Mucosa of stomach (tissue), 1 donor: ENCODE results near the gene GLRX3.

ENCODE experiments used
- H3K27me3 ChIP-seq: one replicate; pipeline ENCODE4 v1.7.0; 2013; ENCODE audit warnings: mild to moderate bottlenecking, low read length; ENCODE audit not compliant: control insufficient read depth, insufficient read depth
- H3K36me3 ChIP-seq: one replicate; pipeline ENCODE4 v1.7.0; 2013; ENCODE audit warnings: low read length; ENCODE audit not compliant: control insufficient read depth, insufficient read depth
- H3K4me1 ChIP-seq: one replicate; pipeline ENCODE4 v1.7.0; 2013; ENCODE audit warnings: mild to moderate bottlenecking, low read length; ENCODE audit not compliant: control insufficient read depth, insufficient read depth
- H3K4me3 ChIP-seq: one replicate; pipeline ENCODE4 v1.7.0; 2013; ENCODE audit warnings: low read length
- H3K9ac ChIP-seq: one replicate; pipeline ENCODE4 v1.7.0; 2013; ENCODE audit warnings: mild to moderate bottlenecking, low read length, moderate library complexity
- H3K9me3 ChIP-seq: one replicate; pipeline ENCODE4 v1.7.0; 2013; ENCODE audit warnings: mild to moderate bottlenecking, low read length, moderate library complexity; ENCODE audit not compliant: control insufficient read depth
- donor health status: Pancreatic carcinoma.

The GLRX3 gene

DNA sequence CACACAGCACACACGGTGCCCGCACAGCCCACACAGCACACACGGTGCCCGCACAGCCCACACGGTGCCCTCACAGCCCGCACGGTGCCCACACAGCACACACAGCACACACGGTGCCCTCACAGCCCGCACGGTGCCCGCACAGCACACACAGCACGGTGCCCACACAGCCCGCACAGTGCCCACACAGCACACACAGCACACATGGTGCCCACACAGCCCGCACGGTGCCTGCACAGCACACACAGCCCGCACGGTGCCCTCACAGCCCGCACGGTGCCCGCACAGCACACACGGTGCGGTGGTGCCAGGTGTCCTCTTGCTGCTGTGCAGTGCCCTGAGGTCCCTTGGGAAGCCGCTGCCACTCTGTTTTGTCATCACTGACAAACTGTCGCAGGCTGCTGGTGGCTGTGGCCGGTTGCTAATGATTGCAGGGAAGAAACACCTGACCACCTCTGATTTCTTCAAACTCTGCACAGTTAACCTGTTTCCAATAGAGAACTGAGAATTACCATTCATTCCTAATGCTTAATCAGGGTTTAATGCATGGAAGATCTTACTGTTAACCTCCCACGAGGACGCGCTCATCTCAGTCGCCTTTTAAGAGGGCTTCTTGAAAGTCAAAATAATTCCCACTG, 66.9 kb downstream of the GLRX3 start:
- Histone ChIP-seq H3K36me3 (no peaks in the 10 kb centered on the region), H3K4me1 (peaks cover 3% of the 10 kb centered on the region), H3K9ac (no peak overlapping the region), H3K4me3 (no peak overlapping the region), H3K27me3 (no peaks in the 10 kb centered on the region), H3K9me3 (no peaks in the 10 kb centered on the region)

GRCh38 chr10:130203626-130204025, 67.4 kb downstream of the GLRX3 start:
- Histone ChIP-seq H3K4me3 (no peak overlapping the region), H3K4me1 (peaks cover 3% of the 10 kb centered on the region), H3K9me3 (no peaks in the 10 kb centered on the region), H3K27me3 (no peaks in the 10 kb centered on the region), H3K9ac (no peak overlapping the region), H3K36me3 (no peaks in the 10 kb centered on the region)

- Histone ChIP-seq H3K36me3 (no peaks in the 10 kb centered on the region), H3K9ac (no peak overlapping the region), H3K27me3 (no peaks in the 10 kb centered on the region), H3K4me3 (no peak overlapping the region), H3K4me1 (peaks cover 3% of the 10 kb centered on the region), H3K9me3 (no peaks in the 10 kb centered on the region)
Measured at GRCh38 chr10:130206216-130206737, 70.1 kb downstream of the GLRX3 start.

DNA sequence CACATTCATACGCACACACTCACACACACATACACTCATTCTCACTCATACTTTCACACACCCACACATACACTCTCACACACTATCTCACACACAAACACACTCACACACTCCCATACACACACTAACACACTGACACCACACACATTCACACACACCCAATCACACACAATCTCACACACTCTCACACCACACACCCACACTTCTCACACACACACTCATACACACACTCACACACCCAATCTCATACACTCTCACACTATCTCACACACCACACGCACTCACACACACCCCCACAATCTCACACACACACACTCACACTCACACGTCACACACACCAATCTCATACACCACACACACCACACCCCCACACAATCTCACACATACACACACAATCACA, 71.0 kb downstream of the GLRX3 start:
- Histone ChIP-seq H3K36me3 (no peaks in the 10 kb centered on the region), H3K4me3 (no peak overlapping the region), H3K9ac (no peak overlapping the region), H3K4me1 (peaks cover 3% of the 10 kb centered on the region), H3K9me3 (no peaks in the 10 kb centered on the region), H3K27me3 (peaks cover 1% of the 10 kb centered on the region)

- H3K9me3 ChIP-seq: no peaks in the 10 kb centered on the region
- H3K9ac ChIP-seq: no peak overlapping the region
- peaks cover 3% of the 10 kb centered on the region for H3K27me3 ChIP-seq
- H3K4me3 ChIP-seq: no peak overlapping the region
- no peaks in the 10 kb centered on the region for H3K4me1 ChIP-seq
- no peaks in the 10 kb centered on the region for H3K36me3 ChIP-seq
Measured at GRCh38 chr10:130208807-130209206, 72.6 kb downstream of the GLRX3 start.

DNA sequence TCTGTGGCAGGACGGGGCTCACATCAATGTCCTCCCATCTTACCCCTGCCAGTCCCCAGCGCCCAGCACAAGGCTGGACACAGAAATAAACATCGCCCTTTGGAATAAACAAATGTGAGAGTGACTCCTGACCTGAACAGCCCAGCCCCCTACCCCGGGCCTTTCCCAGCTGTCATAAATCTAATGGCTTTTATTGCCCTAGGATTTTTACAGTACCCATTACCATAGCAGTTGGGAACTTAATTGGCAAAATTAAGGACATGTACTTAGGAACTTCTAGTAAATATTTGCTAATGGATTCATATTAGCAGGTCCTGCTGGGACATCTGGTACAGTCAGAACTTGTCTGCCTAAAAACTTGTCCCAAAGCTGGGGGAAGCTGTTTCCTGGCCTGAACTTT, 76.6 kb downstream of the GLRX3 start:
- H3K4me3 ChIP-seq: no peak overlapping the region
- no peaks in the 10 kb centered on the region for H3K36me3 ChIP-seq
- no peak overlapping the region for H3K9ac ChIP-seq
- no peaks in the 10 kb centered on the region for H3K4me1 ChIP-seq
- no peaks in the 10 kb centered on the region for H3K9me3 ChIP-seq
- peaks cover 3% of the 10 kb centered on the region for H3K27me3 ChIP-seq

DNA sequence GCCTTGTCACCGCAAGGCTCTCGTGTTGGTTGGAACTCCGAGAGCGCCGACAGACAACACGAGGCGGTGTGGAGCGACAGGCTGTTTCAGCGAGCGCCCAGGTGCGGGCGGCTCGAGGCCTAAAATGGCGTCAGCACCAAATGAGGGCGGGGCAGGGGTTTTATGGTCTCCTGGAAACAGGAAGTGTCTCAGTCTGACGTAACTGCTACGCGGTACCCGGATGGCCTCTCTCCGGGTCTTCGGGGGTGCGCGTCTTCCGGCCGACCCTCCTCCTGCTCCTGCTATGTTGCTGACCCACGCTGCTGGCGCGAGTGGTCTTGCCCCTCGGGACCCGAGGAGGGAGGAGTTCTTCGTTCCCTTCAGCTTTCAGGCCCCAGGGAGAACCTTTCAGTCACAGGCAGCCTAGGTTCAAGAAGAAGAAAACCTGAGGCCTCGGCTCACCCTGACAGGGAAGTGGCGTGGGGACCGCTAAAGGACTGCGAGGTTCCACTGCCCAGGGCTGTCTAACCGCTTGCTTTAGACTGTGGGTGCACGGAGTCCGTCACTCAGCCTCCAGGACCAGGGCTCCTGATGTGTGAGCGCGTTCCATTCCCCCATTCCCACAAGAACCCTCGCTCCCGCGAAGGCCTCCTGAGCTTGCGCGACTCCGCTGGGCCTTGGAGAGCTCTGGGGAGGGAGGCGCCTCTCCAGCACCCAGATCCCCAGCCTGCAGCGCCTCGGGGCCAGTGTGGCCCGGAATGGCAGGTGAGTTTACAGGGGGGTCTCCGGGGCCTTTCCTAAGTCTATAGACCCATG, 77.3 kb downstream of the GLRX3 start:
- H3K4me1 ChIP-seq: no peaks in the 10 kb centered on the region
- H3K4me3 ChIP-seq: no peak overlapping the region
- no peaks in the 10 kb centered on the region for H3K9me3 ChIP-seq
- no peaks in the 10 kb centered on the region for H3K36me3 ChIP-seq
- no peak overlapping the region for H3K9ac ChIP-seq
- peaks cover 3% of the 10 kb centered on the region for H3K27me3 ChIP-seq

- H3K9me3 ChIP-seq: no peaks in the 10 kb centered on the region
- H3K4me1 ChIP-seq: no peaks in the 10 kb centered on the region
- H3K36me3 ChIP-seq: no peaks in the 10 kb centered on the region
- peaks cover 3% of the 10 kb centered on the region for H3K27me3 ChIP-seq
- no peak overlapping the region for H3K4me3 ChIP-seq
- no peak overlapping the region for H3K9ac ChIP-seq
Measured at GRCh38 chr10:130214431-130214830, 78.2 kb downstream of the GLRX3 start.

- Histone ChIP-seq H3K9ac (no peak overlapping the region), H3K9me3 (no peaks in the 10 kb centered on the region), H3K36me3 (no peaks in the 10 kb centered on the region), H3K4me1 (no peaks in the 10 kb centered on the region), H3K4me3 (no peak overlapping the region), H3K27me3 (peaks cover 3% of the 10 kb centered on the region)
Measured at GRCh38 chr10:130215151-130215930, 79.2 kb downstream of the GLRX3 start.

GRCh38 chr10:130215931-130216231, 79.7 kb downstream of the GLRX3 start:
- no peaks in the 10 kb centered on the region for H3K4me1 ChIP-seq
- H3K27me3 ChIP-seq: peaks cover 3% of the 10 kb centered on the region
- no peak overlapping the region for H3K9ac ChIP-seq
- no peaks in the 10 kb centered on the region for H3K36me3 ChIP-seq
- H3K4me3 ChIP-seq: no peak overlapping the region
- no peaks in the 10 kb centered on the region for H3K9me3 ChIP-seq

GRCh38 chr10:130218181-130218641, 82.0 kb downstream of the GLRX3 start:
- H3K9ac ChIP-seq: no peak overlapping the region
- H3K36me3 ChIP-seq: no peaks in the 10 kb centered on the region
- no peaks in the 10 kb centered on the region for H3K4me1 ChIP-seq
- no peak overlapping the region for H3K4me3 ChIP-seq
- H3K9me3 ChIP-seq: no peaks in the 10 kb centered on the region
- no peaks in the 10 kb centered on the region for H3K27me3 ChIP-seq

- no peaks in the 10 kb centered on the region for H3K36me3 ChIP-seq
- no peaks in the 10 kb centered on the region for H3K4me1 ChIP-seq
- H3K9ac ChIP-seq: no peak overlapping the region
- H3K4me3 ChIP-seq: no peak overlapping the region
- no peaks in the 10 kb centered on the region for H3K27me3 ChIP-seq
- H3K9me3 ChIP-seq: no peaks in the 10 kb centered on the region
Measured at GRCh38 chr10:130218936-130219335, 82.7 kb downstream of the GLRX3 start.
